ENCODE data around the gene BLACAT1. TPM values are rescaled to one million over a fixed set of nuclear protein-coding genes. Genes with fewer than 3 reads are reported as not detected.

BLACAT1 gene
- total RNA-seq, 1 experiment from 2014 or later, result 0.34 TPM

GRCh38 chr1:205451759-205452164 is 4.1 kb downstream of the BLACAT1 start:
- TF ChIP-seq CTCF (IDR thresholded peaks at IDR 0.05; ENCODE audit: insufficient read depth in 1 of 2, low read depth in 1 of 2, low read length in 1 of 2, severe bottlenecking in 1 of 2, unreplicated experiment in 1 of 2), result no peak
- ChIA-PET POLR2A (no interaction called here), CTCF (no interaction called here)
- H3K4me3 Mint-ChIP-seq (ENCODE audit: unreplicated experiment), result no peak overlapping the region
- H3K4me1 Mint-ChIP-seq (ENCODE audit: low read depth, unreplicated experiment), result peaks cover 20% of the 10 kb centered on the region
- Histone ChIP-seq H3K4me1 (peaks cover 32% of the 10 kb centered on the region), H3K27me3 (replicated peaks; ENCODE audit: control insufficient read depth, insufficient read depth, low read length) (no peaks in the 10 kb centered on the region; the same call in 1 of the 2 replicates), H3K4me3 (ENCODE audit: low read depth, low read length) (no peak overlapping the region), H3K9me3 (no peaks in the 10 kb centered on the region), H3K36me3 (ENCODE audit: control insufficient read depth, insufficient read depth, low read length) (no peaks in the 10 kb centered on the region)
- no peaks in the 10 kb centered on the region for H3K9me3 Mint-ChIP-seq (ENCODE audit: unreplicated experiment)
- intact Hi-C loops (cut with micrococcal nuclease; ENCODE audit: unreplicated experiment), result no loop called here
- peak overlapping the region; percentile 48 for H3K27ac Mint-ChIP-seq (ENCODE audit: unreplicated experiment)
- no TSS peak for BruUV-seq (replicated peaks)
- H3K36me3 Mint-ChIP-seq (ENCODE audit: insufficient read depth, unreplicated experiment), result no peaks in the 10 kb centered on the region
- peaks cover 7% of the 10 kb centered on the region for H3K27me3 Mint-ChIP-seq (ENCODE audit: insufficient read depth, unreplicated experiment)
- DNase-seq, result no peak

DNA sequence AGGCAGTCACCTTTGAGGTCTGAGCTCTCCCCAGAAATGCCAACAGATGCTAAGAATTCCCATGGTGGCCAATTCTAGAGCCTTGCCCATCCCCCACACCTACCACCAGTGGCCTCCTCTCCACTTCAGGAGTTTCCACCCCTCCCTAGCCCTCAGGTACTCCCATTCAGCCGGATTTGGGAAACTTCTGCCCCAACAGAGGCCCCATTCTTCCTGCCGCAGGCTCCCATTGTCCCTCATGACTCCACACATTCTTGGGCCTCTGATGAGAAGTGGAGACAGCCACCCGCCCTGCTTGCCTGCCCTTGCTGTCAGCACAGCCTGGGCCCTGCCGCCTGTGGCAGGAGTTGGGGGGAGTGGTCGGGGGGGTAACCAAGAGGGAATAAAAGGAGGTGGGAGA is 4.6 kb downstream of the BLACAT1 start:
- H3K27me3 Mint-ChIP-seq (ENCODE audit: insufficient read depth, unreplicated experiment), result peaks cover 7% of the 10 kb centered on the region
- H3K4me3 Mint-ChIP-seq (ENCODE audit: unreplicated experiment), result no peak overlapping the region
- Histone ChIP-seq H3K4me1 (peaks cover 32% of the 10 kb centered on the region), H3K4me3 (ENCODE audit: low read depth, low read length) (no peak overlapping the region), H3K9me3 (no peaks in the 10 kb centered on the region), H3K27me3 (replicated peaks; ENCODE audit: control insufficient read depth, insufficient read depth, low read length) (no peaks in the 10 kb centered on the region; the same call in 1 of the 2 replicates), H3K36me3 (ENCODE audit: control insufficient read depth, insufficient read depth, low read length) (no peaks in the 10 kb centered on the region)
- ChIA-PET POLR2A (no interaction called here), CTCF (no interaction called here)
- H3K9me3 Mint-ChIP-seq (ENCODE audit: unreplicated experiment), result no peaks in the 10 kb centered on the region
- peak overlapping the region; percentile 48 for H3K27ac Mint-ChIP-seq (ENCODE audit: unreplicated experiment)
- no TSS peak for BruUV-seq (replicated peaks)
- intact Hi-C loops (cut with micrococcal nuclease; ENCODE audit: unreplicated experiment), result no loop called here
- H3K36me3 Mint-ChIP-seq (ENCODE audit: insufficient read depth, unreplicated experiment), result no peaks in the 10 kb centered on the region
- DNase-seq, result no peak
- no peak for TF ChIP-seq CTCF (IDR thresholded peaks at IDR 0.05; ENCODE audit: insufficient read depth in 1 of 2, low read depth in 1 of 2, low read length in 1 of 2, severe bottlenecking in 1 of 2, unreplicated experiment in 1 of 2)
- peaks cover 20% of the 10 kb centered on the region for H3K4me1 Mint-ChIP-seq (ENCODE audit: low read depth, unreplicated experiment)

GRCh38 chr1:205450448-205450847 is 5.4 kb downstream of the BLACAT1 start:
- Mint-ChIP-seq H3K27ac (ENCODE audit: unreplicated experiment) (peak overlapping the region; percentile 84), H3K9me3 (ENCODE audit: unreplicated experiment) (no peaks in the 10 kb centered on the region), H3K27me3 (ENCODE audit: insufficient read depth, unreplicated experiment) (peaks cover 3% of the 10 kb centered on the region), H3K36me3 (ENCODE audit: insufficient read depth, unreplicated experiment) (no peaks in the 10 kb centered on the region), H3K4me1 (ENCODE audit: low read depth, unreplicated experiment) (peaks cover 20% of the 10 kb centered on the region), H3K4me3 (ENCODE audit: unreplicated experiment) (peak overlapping the region; percentile 71)
- H3K4me3 ChIP-seq (ENCODE audit: low read depth, low read length), result peak overlapping the region; percentile 14
- no peaks in the 10 kb centered on the region for H3K36me3 ChIP-seq (ENCODE audit: control insufficient read depth, insufficient read depth, low read length)
- CTCF ChIA-PET, result interaction anchor here (1.3 to 1.5 kb wide), 2 partner anchors 12 to 96 kb away, joined by 3 to 5 read pairs; no protein-coding TSS in a partner anchor
- H3K9me3 ChIP-seq, result no peaks in the 10 kb centered on the region
- H3K27me3 ChIP-seq (replicated peaks; ENCODE audit: control insufficient read depth, insufficient read depth, low read length), result no peaks in the 10 kb centered on the region; the same call in 1 of the 2 replicates
- peaks cover 32% of the 10 kb centered on the region for H3K4me1 ChIP-seq
- BruUV-seq (replicated peaks), result no TSS peak
- intact Hi-C loops (cut with micrococcal nuclease; ENCODE audit: unreplicated experiment), result no loop called here
- no peak for TF ChIP-seq CTCF (IDR thresholded peaks at IDR 0.05; ENCODE audit: insufficient read depth in 1 of 2, low read depth in 1 of 2, low read length in 1 of 2, severe bottlenecking in 1 of 2, unreplicated experiment in 1 of 2)
- DNase-seq, result no peak
- POLR2A ChIA-PET, result no interaction called here

All from Caco-2 (cell line).